DOHH2 (cell line): ENCODE data around the gene LEKR1.

Experiments used
- H3F3A ChIP-seq: fragments of 200-600 bp; sonication (generic), shearing (Covaris generic); 2 replicates; pipeline ENCODE4 v1.6.0; 2016; ENCODE audit warnings: antibody characterized with exemption, mild to moderate bottlenecking; ENCODE audit not compliant: control insufficient read depth, insufficient read depth
- H3K27ac ChIP-seq: fragments of 200-600 bp; sonication (generic); 2 replicates; pipeline ENCODE4 v1.5.1; 2014; ENCODE audit warnings: low read depth, mild to moderate bottlenecking, low read length, moderate library complexity
- H3K27me3 ChIP-seq: fragments of 200-600 bp; sonication (generic); 2 replicates; pipeline ENCODE4 v1.6.1; 2014; ENCODE audit warnings: mild to moderate bottlenecking, low read length, mixed read lengths; ENCODE audit not compliant: control insufficient read depth
- H3K36me3 ChIP-seq: fragments of 200-600 bp; sonication (generic); 2 replicates; pipeline ENCODE4 v1.6.1; 2014; ENCODE audit warnings: mild to moderate bottlenecking, low read length, moderate library complexity, mixed read lengths; ENCODE audit not compliant: control insufficient read depth
- H3K4me1 ChIP-seq: fragments of 200-600 bp; sonication (generic); 2 replicates; pipeline ENCODE4 v1.6.1; 2014; ENCODE audit warnings: mild to moderate bottlenecking, low read length, mixed read lengths; ENCODE audit not compliant: control insufficient read depth
- H3K4me2 ChIP-seq: fragments of 200-600 bp; sonication (generic); 2 replicates; pipeline ENCODE4 v1.6.0; 2014; ENCODE audit warnings: mild to moderate bottlenecking, low read length, moderate library complexity
- H3K4me3 ChIP-seq: fragments of 200-600 bp; sonication (generic); 2 replicates; pipeline ENCODE4 v1.5.1; 2014; ENCODE audit warnings: mild to moderate bottlenecking, low read length, mixed read lengths
- H3K79me2 ChIP-seq: fragments of 200-600 bp; sonication (generic); 2 replicates; pipeline ENCODE4 v1.6.1; 2014; ENCODE audit warnings: mild to moderate bottlenecking, low read length, mixed read lengths; ENCODE audit not compliant: control insufficient read depth
- H3K9me2 ChIP-seq: fragments of 200-600 bp; sonication (generic); replicated peaks from 2 replicates; pipeline ENCODE4 v1.6.1; 2014; ENCODE audit warnings: mild to moderate bottlenecking, low read length, mixed read lengths; ENCODE audit not compliant: control insufficient read depth
- H3K9me3 ChIP-seq: fragments of 200-600 bp; sonication (generic); 2 replicates; pipeline ENCODE4 v1.6.1; 2014; ENCODE audit warnings: antibody characterized with exemption, low read length, mixed read lengths; ENCODE audit not compliant: control insufficient read depth, insufficient read depth
- H4K20me1 ChIP-seq: fragments of 200-600 bp; sonication (generic); 2 replicates; pipeline ENCODE4 v1.6.0; 2014; ENCODE audit warnings: low read depth, mild to moderate bottlenecking, antibody characterized with exemption, low read length, moderate library complexity; ENCODE audit not compliant: control insufficient read depth, insufficient read depth
- EZH2phosphoT487 ChIP-seq: fragments of 200-600 bp; sonication (generic); IDR thresholded peaks from 2 replicates; pipeline ENCODE4 v1.6.1; 2017; ENCODE audit warnings: borderline replicate concordance, mild to moderate bottlenecking, antibody characterized with exemption, low read length, moderate library complexity, mixed read lengths
- TF ChIP-seq, protein P1 (sequence below): fragments of 200-600 bp; sonication (generic); IDR thresholded peaks from one replicate; pipeline ENCODE4 v1.5.1; 2014; ENCODE audit warnings: antibody characterized with exemption, mild to moderate bottlenecking, low read depth, low read length; ENCODE audit not compliant: poor library complexity, severe bottlenecking

LEKR1 gene

DNA sequence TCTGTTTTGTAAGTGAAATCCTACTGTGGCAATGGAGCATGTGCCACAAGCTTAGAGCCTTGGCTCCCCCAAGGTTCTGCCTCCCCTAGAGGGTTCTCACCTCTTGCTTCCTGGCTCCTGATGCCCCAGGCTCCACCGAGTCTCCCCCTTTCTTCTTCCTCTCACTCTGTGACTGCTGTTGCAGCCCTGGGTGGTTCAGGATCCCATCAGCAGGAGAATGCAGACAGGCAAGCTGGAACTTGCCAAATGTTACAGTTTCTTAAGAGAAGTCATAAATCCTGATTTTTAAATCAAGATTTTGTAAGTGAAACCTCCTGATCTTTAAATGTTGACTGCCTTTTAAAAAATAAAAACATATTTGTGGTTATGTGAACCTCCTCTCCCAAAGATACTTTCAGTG, 199.9 kb downstream of the LEKR1 start:
- TF ChIP-seq, protein P1, sequence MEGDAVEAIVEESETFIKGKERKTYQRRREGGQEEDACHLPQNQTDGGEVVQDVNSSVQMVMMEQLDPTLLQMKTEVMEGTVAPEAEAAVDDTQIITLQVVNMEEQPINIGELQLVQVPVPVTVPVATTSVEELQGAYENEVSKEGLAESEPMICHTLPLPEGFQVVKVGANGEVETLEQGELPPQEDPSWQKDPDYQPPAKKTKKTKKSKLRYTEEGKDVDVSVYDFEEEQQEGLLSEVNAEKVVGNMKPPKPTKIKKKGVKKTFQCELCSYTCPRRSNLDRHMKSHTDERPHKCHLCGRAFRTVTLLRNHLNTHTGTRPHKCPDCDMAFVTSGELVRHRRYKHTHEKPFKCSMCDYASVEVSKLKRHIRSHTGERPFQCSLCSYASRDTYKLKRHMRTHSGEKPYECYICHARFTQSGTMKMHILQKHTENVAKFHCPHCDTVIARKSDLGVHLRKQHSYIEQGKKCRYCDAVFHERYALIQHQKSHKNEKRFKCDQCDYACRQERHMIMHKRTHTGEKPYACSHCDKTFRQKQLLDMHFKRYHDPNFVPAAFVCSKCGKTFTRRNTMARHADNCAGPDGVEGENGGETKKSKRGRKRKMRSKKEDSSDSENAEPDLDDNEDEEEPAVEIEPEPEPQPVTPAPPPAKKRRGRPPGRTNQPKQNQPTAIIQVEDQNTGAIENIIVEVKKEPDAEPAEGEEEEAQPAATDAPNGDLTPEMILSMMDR, result no peak
- no peak for TF ChIP-seq EZH2phosphoT487
- H3K9me2 ChIP-seq, result no peaks in the 10 kb centered on the region
- H3K27me3 ChIP-seq, result no peaks in the 10 kb centered on the region
- peaks cover 3% of the 10 kb centered on the region; the same call in 1 of the 2 replicates for H3K9me3 ChIP-seq
- H4K20me1 ChIP-seq, result no peaks in the 10 kb centered on the region
- H3F3A ChIP-seq, result peaks cover 9% of the 10 kb centered on the region
- H3K4me2 ChIP-seq, result no peak overlapping the region
- no peaks in the 10 kb centered on the region; the same call in 1 of the 2 replicates for H3K36me3 ChIP-seq
- no peak overlapping the region for H3K27ac ChIP-seq
- H3K4me1 ChIP-seq, result peaks cover 27% of the 10 kb centered on the region
- no peak overlapping the region for H3K4me3 ChIP-seq
- H3K79me2 ChIP-seq, result no peaks in the 10 kb centered on the region

- Histone ChIP-seq H3K4me1 (peaks cover 25% of the 10 kb centered on the region), H3K27ac (no peak overlapping the region), H3F3A (peaks cover 9% of the 10 kb centered on the region), H3K4me3 (no peak overlapping the region), H3K9me2 (no peaks in the 10 kb centered on the region), H3K36me3 (no peaks in the 10 kb centered on the region; the same call in 1 of the 2 replicates), H4K20me1 (no peaks in the 10 kb centered on the region), H3K4me2 (no peak overlapping the region), H3K9me3 (peaks cover 3% of the 10 kb centered on the region; the same call in 1 of the 2 replicates), H3K79me2 (no peaks in the 10 kb centered on the region), H3K27me3 (no peaks in the 10 kb centered on the region)
- TF ChIP-seq, protein P1, result no peak
- no peak for TF ChIP-seq EZH2phosphoT487
Observed at GRCh38 chr3:157027861-157028745, 201.9 kb downstream of the LEKR1 start.

GRCh38 chr3:157029365-157029790, 203.2 kb downstream of the LEKR1 start:
- Histone ChIP-seq H3K79me2 (no peaks in the 10 kb centered on the region), H3K4me3 (peak overlapping the region; percentile 23), H3K36me3 (no peaks in the 10 kb centered on the region; the same call in 1 of the 2 replicates), H3K9me3 (peaks cover 3% of the 10 kb centered on the region; the same call in 1 of the 2 replicates), H3K4me2 (peak overlapping the region; percentile 46), H3F3A (peaks cover 9% of the 10 kb centered on the region), H3K27me3 (no peaks in the 10 kb centered on the region), H3K9me2 (no peaks in the 10 kb centered on the region), H3K4me1 (peaks cover 25% of the 10 kb centered on the region), H3K27ac (peak overlapping the region; percentile 60), H4K20me1 (no peaks in the 10 kb centered on the region)
- TF ChIP-seq, protein P1, result no peak
- TF ChIP-seq EZH2phosphoT487, result no peak
